Measurements from ENCODE around the gene CENPF. TPM values are rescaled to one million over a fixed set of nuclear protein-coding genes. Genes with fewer than 3 reads are reported as not detected.

Gene CENPF
- total and polyA plus RNA-seq, 10 donors, result 1.2 to 12.8 (median 5.5) TPM

DNA sequence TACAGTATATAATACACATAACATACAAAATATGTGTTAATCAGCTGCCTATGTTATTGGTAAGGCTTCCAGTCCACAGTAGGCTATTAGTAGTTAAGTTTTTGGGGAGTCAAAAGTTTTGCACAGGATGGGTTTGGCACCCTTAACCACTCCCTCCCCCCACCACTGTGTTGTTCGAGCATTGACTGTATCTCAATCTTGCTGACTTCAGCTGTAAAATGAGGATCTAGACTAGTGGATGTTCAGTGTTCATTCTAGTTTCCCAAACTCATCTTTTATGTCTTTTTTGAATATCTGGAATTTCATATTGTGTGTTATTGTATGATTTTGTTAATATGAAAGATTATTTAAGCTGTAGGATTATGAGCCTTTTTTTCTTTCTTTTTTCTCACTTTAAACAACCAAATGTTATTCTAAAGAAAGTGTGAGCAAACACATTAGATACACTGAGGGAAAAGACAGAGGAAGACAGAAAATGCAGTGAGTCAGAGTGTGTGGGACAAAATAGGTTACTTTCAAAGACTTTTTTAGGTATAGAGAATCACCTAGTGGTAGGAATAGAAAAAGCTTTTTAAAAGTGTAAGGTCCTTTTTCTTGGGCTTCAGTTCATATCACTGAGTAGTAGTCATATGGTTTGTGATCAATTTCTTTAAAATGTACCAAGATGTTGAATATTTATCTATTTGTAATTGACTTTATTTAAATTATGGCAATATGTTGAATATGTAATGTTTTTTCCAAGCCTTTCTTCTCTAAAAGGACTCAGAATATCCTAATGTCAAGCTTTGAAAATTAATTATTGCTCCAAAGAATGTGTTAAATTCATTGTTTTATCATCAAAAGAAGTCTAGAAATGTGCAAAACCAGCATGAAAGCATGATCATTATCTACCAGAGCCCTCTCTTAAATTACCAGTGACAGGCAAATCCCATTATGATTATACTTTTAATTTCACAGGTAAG, 17.9 kb upstream of the CENPF start:
- Histone ChIP-seq H3K36me3 (no peaks in the 10 kb centered on the region), H3K27me3 (replicated peaks in 1 of 7) (peaks cover 0 to 12% (median 0%) of the 10 kb centered on the region in 7 donors), H3K4me1 (no peaks in the 10 kb centered on the region), H3K4me3 (no peak overlapping the region), H3K27ac (no peak overlapping the region), H3K9me3 (no peaks in the 10 kb centered on the region)
- TF ChIP-seq POLR2A (IDR thresholded peaks at IDR 0.05), result no peak
- TF ChIP-seq, protein P1, sequence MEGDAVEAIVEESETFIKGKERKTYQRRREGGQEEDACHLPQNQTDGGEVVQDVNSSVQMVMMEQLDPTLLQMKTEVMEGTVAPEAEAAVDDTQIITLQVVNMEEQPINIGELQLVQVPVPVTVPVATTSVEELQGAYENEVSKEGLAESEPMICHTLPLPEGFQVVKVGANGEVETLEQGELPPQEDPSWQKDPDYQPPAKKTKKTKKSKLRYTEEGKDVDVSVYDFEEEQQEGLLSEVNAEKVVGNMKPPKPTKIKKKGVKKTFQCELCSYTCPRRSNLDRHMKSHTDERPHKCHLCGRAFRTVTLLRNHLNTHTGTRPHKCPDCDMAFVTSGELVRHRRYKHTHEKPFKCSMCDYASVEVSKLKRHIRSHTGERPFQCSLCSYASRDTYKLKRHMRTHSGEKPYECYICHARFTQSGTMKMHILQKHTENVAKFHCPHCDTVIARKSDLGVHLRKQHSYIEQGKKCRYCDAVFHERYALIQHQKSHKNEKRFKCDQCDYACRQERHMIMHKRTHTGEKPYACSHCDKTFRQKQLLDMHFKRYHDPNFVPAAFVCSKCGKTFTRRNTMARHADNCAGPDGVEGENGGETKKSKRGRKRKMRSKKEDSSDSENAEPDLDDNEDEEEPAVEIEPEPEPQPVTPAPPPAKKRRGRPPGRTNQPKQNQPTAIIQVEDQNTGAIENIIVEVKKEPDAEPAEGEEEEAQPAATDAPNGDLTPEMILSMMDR (IDR thresholded peaks at IDR 0.05 in 8 of 11, conservative IDR thresholded peaks at IDR 0.05 in 3 of 11), result peak in 7 of 11 experiments; percentile 29 to 57 (median 43)
- no peak for TF ChIP-seq POLR2AphosphoS5 (IDR thresholded peaks at IDR 0.05)
- DNase-seq, result no peak
- intact Hi-C loops (cut with DNase I; ENCODE audit: low total_unique reads), result loop anchor here (5.0 kb wide), 1 partner anchor 253 kb away; no protein-coding TSS in a partner anchor
- 35 to 70% (median 44%) methylated on average over 1 of the region's 1 CpG for WGBS, 5 donors

DNA sequence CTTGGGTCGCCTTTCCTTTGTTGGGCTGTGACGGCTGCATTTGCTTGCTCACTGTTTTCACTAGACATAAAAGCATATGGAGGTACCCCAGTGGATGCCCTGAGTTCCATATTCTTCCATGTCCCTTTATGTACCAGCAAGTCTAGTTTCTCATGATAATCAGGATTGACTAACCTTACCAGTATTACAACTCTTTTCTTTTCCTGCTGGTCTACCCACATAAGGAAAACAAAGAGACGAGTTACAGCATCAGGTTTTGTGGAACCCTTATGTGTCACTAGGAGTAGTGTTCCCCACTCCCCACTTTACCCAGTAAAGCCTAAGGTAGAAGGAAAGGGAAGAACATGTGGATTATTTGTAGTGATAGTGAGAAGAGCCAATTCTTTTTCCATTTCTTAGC, 16.4 kb upstream of the CENPF start:
- Histone ChIP-seq H3K4me3 (no peak overlapping the region), H3K27me3 (replicated peaks in 1 of 7) (peaks cover 0 to 18% (median 0%) of the 10 kb centered on the region in 7 donors), H3K4me1 (no peaks in the 10 kb centered on the region), H3K9me3 (no peaks in the 10 kb centered on the region), H3K36me3 (no peaks in the 10 kb centered on the region), H3K27ac (no peak overlapping the region)
- no peak for DNase-seq
- intact Hi-C loops (cut with DNase I; ENCODE audit: low total_unique reads), result loop anchor here (5.0 kb wide), 1 partner anchor 254 kb away; no protein-coding TSS in a partner anchor
- WGBS, 5 donors, result 73 to 94% (median 89%) methylated on average over 3 of the region's 3 CpGs
- TF ChIP-seq, protein P1 (IDR thresholded peaks at IDR 0.05 in 8 of 11, conservative IDR thresholded peaks at IDR 0.05 in 3 of 11), result no peak
- TF ChIP-seq POLR2A (IDR thresholded peaks at IDR 0.05) (no peak), POLR2AphosphoS5 (IDR thresholded peaks at IDR 0.05) (no peak)

DNA sequence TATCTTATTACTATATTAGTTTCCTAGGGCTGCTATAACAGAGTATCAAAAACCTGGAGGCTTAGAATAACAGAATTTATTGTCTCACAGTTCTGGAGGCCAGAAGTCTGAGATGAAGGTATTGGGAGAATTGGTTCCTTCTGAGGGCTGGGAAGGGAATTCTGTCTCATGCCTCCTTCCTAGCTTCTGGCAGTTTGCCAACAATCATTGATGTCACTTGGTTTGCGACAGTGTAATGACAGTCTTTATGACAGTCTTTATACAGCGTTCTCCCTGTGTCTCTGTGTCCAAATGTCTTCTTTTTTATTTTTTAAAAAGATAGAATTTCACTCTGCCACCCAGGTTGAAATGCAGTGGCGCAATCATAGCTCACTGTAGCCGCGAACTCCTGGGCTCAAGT, 15.8 kb upstream of the CENPF start:
- Histone ChIP-seq H3K4me3 (no peak overlapping the region), H3K4me1 (no peaks in the 10 kb centered on the region), H3K27me3 (replicated peaks in 1 of 7) (peaks cover 0 to 18% (median 0%) of the 10 kb centered on the region in 7 donors), H3K36me3 (no peaks in the 10 kb centered on the region), H3K9me3 (no peaks in the 10 kb centered on the region), H3K27ac (no peak overlapping the region)
- TF ChIP-seq, protein P1 (IDR thresholded peaks at IDR 0.05 in 8 of 11, conservative IDR thresholded peaks at IDR 0.05 in 3 of 11), result no peak
- intact Hi-C loops (cut with DNase I; ENCODE audit: low total_unique reads), result loop anchor here (5.0 kb wide), 1 partner anchor 255 kb away; no protein-coding TSS in a partner anchor
- WGBS, 5 donors, result 85 to 92% (median 87%) methylated on average over 5 of the region's 5 CpGs
- no peak for DNase-seq

DNA sequence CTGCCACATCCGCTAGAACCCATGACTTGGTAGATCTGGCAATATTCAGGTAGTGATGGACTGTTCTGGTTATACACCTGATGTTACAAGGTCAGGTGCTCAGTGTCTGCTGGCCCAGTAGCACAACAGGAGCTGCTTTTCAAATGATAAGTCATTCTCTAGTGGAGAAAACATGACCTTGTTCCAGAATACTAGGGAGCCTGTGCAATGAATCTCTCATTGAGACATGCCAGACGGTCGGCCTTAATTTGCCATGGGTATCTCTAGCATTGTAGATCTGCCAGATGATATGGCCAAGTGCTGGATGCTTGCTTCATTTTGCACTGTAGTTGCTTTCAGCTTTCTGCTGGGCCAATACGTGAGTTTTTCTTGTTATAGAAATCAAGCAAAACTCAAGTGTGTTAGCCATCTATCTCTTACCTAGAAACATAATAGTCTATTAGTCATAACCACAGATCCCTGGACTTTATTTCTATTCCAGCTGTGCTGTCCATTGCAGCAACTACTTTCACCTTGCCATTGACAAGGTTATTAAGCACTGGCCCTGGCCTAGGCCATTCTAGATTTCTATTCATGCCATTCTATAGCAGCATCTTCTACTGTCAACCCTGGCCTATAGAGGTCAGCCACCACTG, 13.9 kb upstream of the CENPF start:
- Histone ChIP-seq H3K36me3 (no peaks in the 10 kb centered on the region), H3K27me3 (replicated peaks in 1 of 7) (peaks cover 0 to 15% (median 0%) of the 10 kb centered on the region in 7 donors), H3K27ac (no peak overlapping the region), H3K4me1 (no peaks in the 10 kb centered on the region), H3K9me3 (no peaks in the 10 kb centered on the region), H3K4me3 (no peak overlapping the region)
- WGBS, 5 donors, result 91 to 97% (median 94%) methylated on average over 4 of the region's 4 CpGs
- TF ChIP-seq POLR2A (IDR thresholded peaks at IDR 0.05) (no peak), POLR2AphosphoS5 (IDR thresholded peaks at IDR 0.05) (no peak)
- TF ChIP-seq, protein P1 (IDR thresholded peaks at IDR 0.05 in 8 of 11, conservative IDR thresholded peaks at IDR 0.05 in 3 of 11), result no peak
- no peak for DNase-seq
- intact Hi-C loops (cut with DNase I; ENCODE audit: low total_unique reads), result loop anchor here (5.0 kb wide), 1 partner anchor 257 kb away; no protein-coding TSS in a partner anchor
